PFSK-1 (cell line): Measurements from ENCODE around the gene KIAA0232.

Source experiments
- FOXP2 ChIP-seq: optimal IDR thresholded peaks from 2 replicates; pipeline ENCODE3; 2011; ENCODE audit warnings: borderline replicate concordance, control low read depth, inconsistent platforms; ENCODE audit not compliant: insufficient read depth; ENCODE audit errors: extremely low read length, extremely low read depth
- POLR2AphosphoS5 ChIP-seq: IDR thresholded peaks from 2 replicates; pipeline ENCODE4 v1.6.1; 2012; ENCODE audit warnings: low read depth, mild to moderate bottlenecking, control low read depth, low read length, moderate library complexity
- REST ChIP-seq, 2 experiments: IDR thresholded peaks; 2 replicates each; pipeline versions ENCODE4 v1.6.1 to v1.8.0; 2011 to 2012; ENCODE audit warnings: low read depth in 2 of 2, low read length in 2 of 2, control low read depth in 1 of 2, inconsistent platforms in 1 of 2, mild to moderate bottlenecking in 1 of 2, moderate library complexity in 1 of 2; ENCODE audit not compliant: insufficient read depth in 1 of 2
- SIN3A ChIP-seq: IDR thresholded peaks from 2 replicates; pipeline ENCODE4 v1.6.1; 2012; ENCODE audit warnings: mild to moderate bottlenecking, low read length, moderate library complexity, borderline replicate concordance; ENCODE audit not compliant: insufficient read depth
- TAF1 ChIP-seq: IDR thresholded peaks from 2 replicates; pipeline ENCODE4 v1.6.1; 2012; ENCODE audit warnings: low read length, control low read depth, borderline replicate concordance; ENCODE audit not compliant: insufficient read depth

KIAA0232 gene

GRCh38 chr4:6748286-6748685, 34.2 kb upstream of the KIAA0232 start:
- TF ChIP-seq REST (IDR thresholded peaks at IDR 0.05; ENCODE audit: insufficient read depth in 1 of 2, low read depth in 2 of 2, low read length in 2 of 2) (no peak), FOXP2 (no peak), POLR2AphosphoS5 (no peak), TAF1 (no peak), SIN3A (no peak)

GRCh38 chr4:6749340-6750171, 33.0 kb upstream of the KIAA0232 start:
- no peak for TF ChIP-seq FOXP2
- TF ChIP-seq SIN3A, result no peak
- TF ChIP-seq REST (IDR thresholded peaks at IDR 0.05; ENCODE audit: insufficient read depth in 1 of 2, low read depth in 2 of 2, low read length in 2 of 2), result no peak
- no peak for TF ChIP-seq POLR2AphosphoS5
- no peak for TF ChIP-seq TAF1

- no peak for TF ChIP-seq FOXP2
- TF ChIP-seq SIN3A, result no peak
- no peak for TF ChIP-seq TAF1
- no peak for TF ChIP-seq REST (IDR thresholded peaks at IDR 0.05; ENCODE audit: insufficient read depth in 1 of 2, low read depth in 2 of 2, low read length in 2 of 2)
- no peak for TF ChIP-seq POLR2AphosphoS5
Observed at GRCh38 chr4:6750286-6751221, 32.0 kb upstream of the KIAA0232 start.

GRCh38 chr4:6751611-6752485, 30.7 kb upstream of the KIAA0232 start:
- TF ChIP-seq FOXP2, result peak; percentile 9
- no peak for TF ChIP-seq TAF1
- TF ChIP-seq POLR2AphosphoS5, result no peak

GRCh38 chr4:6752486-6752829, 30.1 kb upstream of the KIAA0232 start:
- TF ChIP-seq FOXP2, result no peak
- no peak for TF ChIP-seq POLR2AphosphoS5
- no peak for TF ChIP-seq REST (IDR thresholded peaks at IDR 0.05; ENCODE audit: insufficient read depth in 1 of 2, low read depth in 2 of 2, low read length in 2 of 2)
- no peak for TF ChIP-seq TAF1
- no peak for TF ChIP-seq SIN3A
